HG02943 (cell line): ENCODE data around the gene HOXB4.
"Not testable (repeated sequence)": the region's sequence is repeated elsewhere in the genome, so short reads cannot be mapped to it uniquely, and the experiment has no call there.

Experiments used
- ATAC-seq: cut with Tn5 transposase; IDR thresholded peaks from one replicate; pipeline ENCODE4 v1.9.1; 2021; ENCODE audit warnings: mild to moderate bottlenecking, low read depth, moderate library complexity; ENCODE audit not compliant: unreplicated experiment

The HOXB4 gene

DNA sequence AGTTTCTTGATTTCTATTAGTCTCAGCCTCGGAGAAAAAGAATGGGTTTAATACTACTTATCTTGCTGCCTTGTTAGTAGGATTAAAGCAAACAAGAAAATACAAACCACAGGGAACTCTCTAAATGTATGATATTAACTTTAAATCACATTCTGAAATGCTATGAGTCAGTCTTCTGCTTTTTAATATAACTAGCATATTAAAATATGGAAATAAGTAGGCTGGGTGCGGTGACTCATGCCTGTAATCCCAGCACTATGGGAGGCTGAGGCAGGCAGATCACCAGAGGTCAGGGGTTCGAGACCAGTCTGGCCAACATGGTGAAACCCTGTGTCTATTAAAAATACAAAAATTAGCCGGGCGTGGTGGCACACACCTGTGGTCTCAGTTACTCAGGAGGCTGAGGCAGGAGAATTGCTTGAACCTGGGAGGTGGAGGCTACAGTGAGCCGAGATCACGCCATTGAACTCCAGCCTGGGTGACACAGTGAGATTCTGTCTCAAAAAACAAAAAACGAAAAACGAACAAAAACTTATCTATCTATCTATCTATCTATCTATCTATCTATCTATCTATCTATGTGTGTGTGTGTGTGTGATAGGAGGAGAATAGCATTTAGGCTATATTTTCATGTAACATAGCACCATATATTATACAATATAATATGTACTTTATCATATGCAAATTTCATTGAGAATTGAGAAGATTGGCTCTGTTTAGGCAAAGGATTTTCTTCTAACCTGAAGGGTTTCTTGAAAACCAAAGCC is 42.2 kb downstream of the HOXB4 start:
- not testable (repeated sequence) for ATAC-seq

DNA sequence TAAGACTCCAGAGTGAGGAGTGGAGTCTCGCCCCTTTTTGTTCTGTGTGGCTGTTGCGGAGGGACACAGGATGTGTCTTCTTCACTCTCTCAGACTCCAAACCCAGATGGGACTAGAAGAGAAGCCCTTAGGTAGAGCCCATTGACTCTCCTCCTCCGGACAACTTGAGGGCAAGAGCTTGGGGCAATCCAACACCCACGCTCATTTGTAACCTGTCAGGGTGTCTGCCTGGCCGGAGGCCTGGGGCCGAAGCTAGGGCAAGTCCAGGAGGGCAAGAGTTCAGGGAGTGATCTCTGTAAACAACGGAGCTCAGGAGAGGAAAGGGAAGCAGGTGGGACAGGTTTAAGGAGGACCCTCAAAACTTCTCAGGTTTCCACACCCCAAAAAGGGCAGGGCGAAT is 45.9 kb downstream of the HOXB4 start:
- ATAC-seq: no peak

DNA sequence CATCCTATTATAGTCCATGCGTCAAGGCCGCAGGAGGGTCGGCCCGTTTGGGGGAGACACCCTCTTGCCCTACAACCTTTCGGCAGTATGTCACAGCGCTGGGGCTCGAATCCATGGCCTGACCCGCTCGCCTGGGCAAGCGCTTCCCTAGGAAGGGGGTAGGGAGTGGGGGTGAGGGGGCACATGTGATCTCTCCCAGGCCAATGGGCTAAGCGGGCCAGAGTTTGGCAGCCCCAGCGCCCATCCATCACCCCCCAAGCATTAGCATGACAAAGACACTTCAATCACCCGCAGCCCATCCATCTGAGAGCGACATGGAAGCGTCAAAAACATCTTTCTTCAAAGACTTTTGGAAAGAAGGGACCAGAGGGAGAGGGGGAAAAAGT is 47.3 kb downstream of the HOXB4 start, which contains the start of gene HOXB1:
Gene HOXB1, minus strand, starts transcription at position 125 of the 386 bp plus-strand sequence. Its CDS starts 107 bp downstream, at position 18.
- ATAC-seq: no peak

DNA sequence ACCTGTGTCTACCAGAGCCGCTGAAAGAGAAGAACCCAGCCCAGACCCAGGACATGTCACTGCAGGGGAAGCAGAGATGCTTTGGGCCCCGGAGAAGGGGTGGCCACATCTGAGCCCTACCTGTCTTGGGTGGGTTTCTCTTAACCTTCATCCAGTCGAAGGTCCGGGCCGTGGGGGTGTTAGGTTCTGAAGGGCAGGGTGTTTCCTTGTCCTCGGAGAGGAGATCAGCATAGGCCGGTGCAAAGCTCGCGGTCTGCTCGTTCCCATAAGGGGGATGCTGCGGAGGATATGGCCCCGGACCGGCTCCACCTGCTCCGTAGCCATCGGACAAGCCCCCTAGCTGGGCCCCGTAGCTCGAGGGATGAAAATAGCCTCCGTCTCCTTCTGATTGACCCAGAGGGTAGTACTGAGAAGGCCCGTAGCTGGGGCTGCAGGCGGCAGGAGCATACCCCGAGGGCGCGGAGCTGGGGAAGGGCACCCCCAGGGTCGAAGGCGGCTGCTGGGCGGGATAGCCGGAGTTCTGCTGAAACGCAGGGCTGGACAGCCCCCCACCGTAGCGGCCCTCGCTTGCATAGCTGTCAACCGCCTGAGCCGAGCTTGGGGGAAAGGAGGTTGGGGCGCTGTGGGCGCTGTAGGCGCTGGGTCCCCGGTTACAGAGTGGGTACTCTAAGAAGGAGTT is 47.8 kb downstream of the HOXB4 start:
- ATAC-seq: no peak

DNA sequence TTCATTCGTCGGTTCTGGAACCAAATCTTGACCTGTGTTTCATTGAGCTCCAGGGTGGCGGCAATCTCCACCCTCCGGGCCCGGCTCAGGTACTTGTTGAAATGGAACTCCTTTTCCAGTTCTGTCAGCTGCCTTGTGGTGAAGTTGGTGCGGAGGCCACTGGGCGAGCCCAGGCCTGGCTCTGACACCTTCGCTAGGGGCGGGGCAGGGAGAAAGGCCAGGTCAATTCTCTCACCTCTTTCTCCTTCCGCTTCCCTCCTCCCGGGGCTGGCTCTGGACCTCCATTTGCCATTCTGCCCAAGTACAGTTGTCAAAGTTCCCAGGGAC is 48.5 kb downstream of the HOXB4 start:
- no peak for ATAC-seq

DNA sequence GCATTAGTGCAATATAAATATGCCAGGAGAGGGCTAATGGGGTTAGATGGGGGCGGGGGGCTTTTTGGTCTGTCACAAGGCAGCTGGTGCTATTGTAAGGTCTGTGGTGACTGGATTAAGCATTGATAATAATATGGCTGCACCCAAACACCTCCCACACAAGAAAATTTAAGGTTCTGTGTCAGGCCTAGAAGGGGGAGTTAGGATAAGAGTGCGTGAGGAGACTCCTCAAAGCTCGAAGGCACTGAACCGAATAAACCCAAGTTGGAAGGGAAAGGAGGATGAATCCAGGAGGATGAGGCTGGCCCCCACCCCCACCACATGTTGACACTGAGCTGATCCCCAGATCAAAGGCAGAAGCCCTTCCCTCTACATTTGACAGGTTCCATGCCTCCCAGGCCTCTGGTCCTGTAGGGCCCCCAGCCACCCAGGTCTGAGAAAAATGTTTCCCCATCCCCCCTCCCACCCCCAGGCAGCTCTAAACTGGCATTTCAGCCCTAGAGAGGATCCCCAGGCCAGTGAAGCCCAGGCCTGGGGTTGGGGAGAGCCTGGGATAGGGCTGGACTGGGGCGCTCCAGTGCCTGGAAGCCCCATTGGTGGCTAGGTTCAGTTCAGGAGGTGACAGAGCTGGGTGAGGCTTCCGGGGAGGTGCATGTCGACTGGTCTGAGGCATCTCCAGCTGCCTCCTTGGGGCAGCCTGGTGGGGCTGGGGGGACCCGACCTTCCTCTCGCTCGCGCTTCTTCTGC is 49.0 kb downstream of the HOXB4 start:
- no peak for ATAC-seq

DNA sequence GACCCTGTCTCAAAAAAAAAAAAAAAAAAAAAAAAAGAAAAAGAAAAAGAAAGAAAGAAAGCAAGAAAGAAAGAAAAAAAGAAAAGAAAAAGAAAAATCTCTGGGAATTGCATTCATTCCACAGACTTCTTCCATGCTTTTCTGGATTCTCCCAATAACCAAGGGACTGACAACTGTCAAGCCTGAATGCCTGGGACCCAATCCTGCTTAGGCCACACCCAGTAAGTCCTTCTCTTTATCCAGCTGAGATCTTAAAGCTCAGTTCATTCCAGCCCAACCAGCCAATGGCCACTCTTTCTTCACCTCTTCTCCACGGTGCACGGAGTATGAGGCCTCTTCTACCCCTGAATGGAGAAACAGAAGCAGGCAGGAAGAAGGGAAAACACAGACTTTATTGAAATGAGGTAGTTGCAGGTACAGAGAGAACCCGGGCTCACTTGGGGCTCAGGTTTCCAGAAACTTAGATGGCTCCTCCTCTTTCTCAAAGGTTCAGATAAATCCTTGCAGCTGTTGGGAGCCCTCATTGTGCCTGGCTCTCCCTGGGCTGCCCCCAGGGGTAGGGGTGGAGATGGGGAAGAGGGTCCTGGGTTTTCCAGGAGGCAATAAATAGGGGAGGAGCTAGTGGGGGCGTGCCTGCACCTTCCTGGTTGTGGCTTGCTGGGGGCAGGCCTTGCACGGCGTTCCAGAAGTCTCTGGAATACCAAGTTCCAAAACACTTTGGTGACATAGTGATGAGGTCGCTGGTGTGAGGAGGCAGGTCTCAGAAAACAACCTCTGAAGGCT is 49.8 kb downstream of the HOXB4 start:
- no peak for ATAC-seq

DNA sequence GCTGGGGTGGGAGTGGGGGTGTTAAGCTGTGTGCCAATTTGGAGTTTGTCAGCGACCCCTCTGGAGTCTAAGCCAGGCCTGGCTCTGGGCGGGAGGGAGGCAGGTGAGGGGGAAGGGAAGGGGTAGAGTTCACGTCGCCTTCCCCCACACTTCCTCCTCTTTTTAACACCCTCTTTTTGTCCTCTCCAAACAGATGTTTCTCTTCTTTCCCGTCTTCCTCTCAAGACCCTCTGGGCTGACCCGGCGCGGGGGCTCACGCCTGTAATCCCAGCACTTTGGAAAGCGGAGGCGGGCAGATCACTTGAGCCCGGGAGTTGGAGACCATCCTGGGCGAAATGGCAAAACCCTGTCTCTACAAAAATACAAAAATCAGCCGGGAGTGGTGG is 50.6 kb downstream of the HOXB4 start:
- no peak for ATAC-seq

DNA sequence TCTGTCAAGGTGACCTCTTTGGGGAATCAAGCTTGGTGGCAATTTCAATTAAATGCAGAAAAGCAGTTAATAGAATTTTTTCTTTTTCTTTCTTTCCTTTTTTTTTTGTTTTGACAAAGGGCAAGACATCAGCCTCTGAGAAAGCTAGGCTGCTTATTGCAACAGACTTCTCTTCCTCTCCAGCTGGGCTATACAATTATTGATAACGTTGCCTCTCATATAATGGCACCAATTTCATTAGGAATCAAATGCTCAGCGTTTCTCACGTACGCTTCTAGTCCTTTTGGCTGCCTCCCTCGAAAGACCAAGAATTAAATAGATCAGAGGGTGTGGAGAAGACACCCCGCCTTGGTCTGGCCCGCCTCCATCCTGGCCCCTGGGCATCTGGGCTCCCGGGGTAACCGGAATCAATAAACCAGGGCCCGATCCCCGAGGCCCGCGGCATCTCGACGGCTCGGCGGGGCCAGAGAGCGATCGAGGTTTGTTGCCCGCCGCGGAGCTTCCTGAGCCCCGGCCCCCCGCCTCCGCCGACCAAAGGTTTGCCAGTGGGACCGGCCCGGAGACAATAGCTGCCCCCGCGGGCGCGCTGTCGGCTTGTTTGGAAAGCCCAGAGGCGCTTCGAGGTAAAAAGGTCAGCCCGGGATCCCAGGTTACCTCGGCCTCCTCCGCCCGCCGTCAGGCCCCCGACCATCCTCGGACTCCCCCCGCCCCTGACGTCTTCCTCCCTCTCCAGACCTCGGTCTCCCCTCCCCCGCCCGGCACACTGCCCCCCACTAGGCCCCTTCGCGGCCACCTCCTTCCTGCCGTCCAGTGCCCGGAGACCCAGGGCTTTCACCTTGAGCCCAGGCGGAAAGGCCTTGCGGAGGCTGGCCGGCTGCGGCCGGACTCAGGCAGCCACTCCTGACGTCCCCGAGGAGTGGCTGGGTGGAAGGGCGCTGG is 51.3 kb downstream of the HOXB4 start:
- no peak for ATAC-seq
